Effector memory CD8-positive, alpha-beta T cell (primary cell): ENCODE results near the gene DAAM2.

Experiments
- ATAC-seq: fragments of 150-1000 bp; cut with Tn5 transposase; replicated peaks from 2 replicates; pipeline ENCODE4 v1.10.0; 2021; ENCODE audit warnings: mild to moderate bottlenecking, moderate library complexity
- DNase-seq, 3 experiments: peaks; one replicate each; pipeline ENCODE4 v3.0.0; 2021
- H3K27ac Mint-ChIP-seq, 2 donors: one replicate each; pipeline ENCODE4 v1.8.0; 2022; ENCODE audit warnings: mild to moderate bottlenecking in 2 of 2, mixed read lengths in 2 of 2, moderate library complexity in 2 of 2
- H3K27me3 Mint-ChIP-seq, 2 donors: one replicate each; pipeline ENCODE4 v1.8.0; 2022; ENCODE audit warnings: mixed read lengths in 2 of 2
- H3K36me3 Mint-ChIP-seq: one replicate; pipeline ENCODE4 v1.8.0; 2022; ENCODE audit warnings: mild to moderate bottlenecking, moderate library complexity, mixed read lengths; ENCODE audit not compliant: insufficient read depth
- H3K4me1 Mint-ChIP-seq, 2 donors: one replicate each; pipeline ENCODE4 v1.8.0; 2022; ENCODE audit warnings: low read depth in 2 of 2, mixed read lengths in 2 of 2
- H3K4me3 Mint-ChIP-seq, 2 donors: one replicate each; pipeline ENCODE4 v1.8.0; 2022; ENCODE audit warnings: mild to moderate bottlenecking in 2 of 2, mixed read lengths in 2 of 2, moderate library complexity in 2 of 2
- H3K9me3 Mint-ChIP-seq, 2 donors: one replicate each; pipeline ENCODE4 v1.8.0; 2022; ENCODE audit warnings: mixed read lengths in 2 of 2

Gene DAAM2

DNA sequence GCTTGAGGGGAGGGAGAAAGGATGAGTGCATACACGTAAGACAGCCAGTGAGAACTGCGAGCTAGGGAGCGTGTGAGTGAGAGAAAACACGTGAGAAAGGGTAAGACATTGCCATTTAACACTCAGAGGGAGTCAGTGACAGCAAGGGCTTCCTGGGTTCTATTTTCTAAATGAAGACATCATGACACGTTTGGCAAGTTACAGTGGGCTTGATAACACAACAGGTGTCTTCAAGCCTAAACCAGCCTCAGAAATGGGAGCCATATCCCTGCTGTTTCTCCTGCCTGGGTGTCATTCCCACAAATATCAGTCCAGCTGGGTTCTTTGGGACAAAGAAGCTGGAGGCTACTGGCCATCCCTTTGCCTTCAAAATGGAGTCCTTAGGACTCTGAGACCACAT lies 159.0 kb downstream of the DAAM2 start:
- DNase-seq (no peak), ATAC-seq (no peak)
- Mint-ChIP-seq H3K27me3 (peaks cover 5 to 9% of the 10 kb centered on the region in 2 donors), H3K27ac (no peak overlapping the region), H3K4me3 (no peak overlapping the region), H3K4me1 (no peaks in the 10 kb centered on the region), H3K36me3 (no peaks in the 10 kb centered on the region), H3K9me3 (no peaks in the 10 kb centered on the region)

DNA sequence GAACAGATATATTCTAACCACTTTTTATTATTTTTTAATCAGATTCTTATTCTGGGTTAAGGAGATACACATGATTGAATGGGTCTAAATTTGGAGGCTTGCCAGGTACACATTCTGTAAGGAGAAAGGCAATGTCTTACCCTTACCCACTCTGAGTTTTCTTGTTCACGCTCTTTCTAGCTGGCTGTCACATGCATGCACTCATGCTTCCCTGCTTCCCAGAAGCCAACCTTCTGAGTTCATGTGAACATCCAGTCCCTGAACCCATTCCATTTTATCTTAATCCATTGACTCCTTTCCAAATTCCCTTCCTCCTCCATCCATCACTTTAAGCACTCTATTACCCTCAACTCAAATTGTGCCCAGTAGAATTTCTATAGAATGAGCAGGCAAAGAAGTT lies 159.5 kb downstream of the DAAM2 start:
- no peaks in the 10 kb centered on the region for H3K9me3 Mint-ChIP-seq
- H3K27me3 Mint-ChIP-seq = peaks cover 3 to 5% of the 10 kb centered on the region in 2 donors
- no peaks in the 10 kb centered on the region for H3K36me3 Mint-ChIP-seq
- DNase-seq = no peak
- no peaks in the 10 kb centered on the region for H3K4me1 Mint-ChIP-seq
- H3K27ac Mint-ChIP-seq = no peak overlapping the region
- no peak for ATAC-seq
- no peak overlapping the region for H3K4me3 Mint-ChIP-seq

DNA sequence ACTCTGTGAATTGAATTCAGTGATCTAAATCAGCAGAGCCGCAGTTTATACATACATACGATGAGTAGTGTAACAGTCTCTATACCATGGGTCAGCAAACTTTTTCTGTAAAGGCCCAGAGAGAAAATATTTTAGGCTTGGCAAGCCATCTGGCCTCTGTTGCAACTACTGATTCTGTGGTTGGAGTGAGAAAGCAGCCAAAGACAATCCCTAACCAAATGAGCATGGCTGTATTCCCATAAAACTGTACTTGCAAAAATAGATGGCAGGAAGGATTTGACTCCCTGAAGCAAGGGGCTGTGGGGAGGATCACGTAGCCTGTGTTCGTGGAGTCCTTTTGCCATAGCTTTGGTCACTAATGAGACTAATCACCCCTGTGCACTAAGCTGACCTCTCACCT lies 160.0 kb downstream of the DAAM2 start:
- Mint-ChIP-seq H3K4me3 (no peak overlapping the region), H3K4me1 (no peaks in the 10 kb centered on the region), H3K9me3 (no peaks in the 10 kb centered on the region), H3K27me3 (peaks cover 0 to 5% of the 10 kb centered on the region in 2 donors), H3K36me3 (no peaks in the 10 kb centered on the region), H3K27ac (no peak overlapping the region)
- ATAC-seq = no peak
- no peak for DNase-seq

DNA sequence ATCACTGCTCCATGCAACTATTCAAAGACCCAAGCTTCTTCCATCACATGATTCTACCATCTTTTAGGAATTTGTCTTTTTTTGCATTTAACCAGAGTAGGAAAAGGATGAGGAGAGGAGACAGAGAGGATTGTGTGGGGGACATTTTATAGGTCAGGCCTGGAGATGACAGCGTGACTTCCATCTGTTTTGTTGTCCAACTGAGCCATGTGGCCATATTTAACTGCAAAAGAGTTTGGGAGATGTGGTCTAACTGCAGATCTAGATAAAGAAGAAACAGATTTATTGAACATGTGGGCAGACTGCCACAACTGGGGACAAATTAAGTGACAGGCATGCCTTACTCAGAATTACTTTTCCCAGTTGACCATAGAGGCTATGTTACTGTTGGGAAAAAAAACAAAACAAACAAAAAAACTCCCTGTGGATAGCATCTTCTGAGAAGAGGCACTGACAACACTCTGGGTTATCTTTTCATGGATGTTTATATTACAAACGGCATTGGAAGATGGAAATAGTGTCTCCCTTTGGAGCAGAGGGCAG lies 161.0 kb downstream of the DAAM2 start:
- no peak overlapping the region for H3K27ac Mint-ChIP-seq
- H3K4me3 Mint-ChIP-seq = no peak overlapping the region
- no peaks in the 10 kb centered on the region for H3K4me1 Mint-ChIP-seq
- H3K36me3 Mint-ChIP-seq = no peaks in the 10 kb centered on the region
- peaks cover 5 to 7% of the 10 kb centered on the region in 2 donors for H3K27me3 Mint-ChIP-seq
- no peaks in the 10 kb centered on the region for H3K9me3 Mint-ChIP-seq
- DNase-seq = no peak
- ATAC-seq = no peak
